OCI-LY1 (cell line): ENCODE measurements around the gene PTPRF.

Experiments
- H2AFZ ChIP-seq: fragments of 200-600 bp; sonication (generic), shearing (Covaris generic); 2 replicates; pipeline ENCODE4 v1.6.0; 2014; ENCODE audit warnings: antibody characterized with exemption, mild to moderate bottlenecking, low read length
- H3F3A ChIP-seq: fragments of 200-600 bp; sonication (generic), shearing (Covaris generic); 2 replicates; pipeline ENCODE4 v1.6.0; 2014; ENCODE audit warnings: mild to moderate bottlenecking, antibody characterized with exemption, low read length, moderate library complexity; ENCODE audit not compliant: insufficient read depth
- H3K27ac ChIP-seq: fragments of 200-600 bp; sonication (generic); 2 replicates; pipeline ENCODE4 v1.5.1; 2014; ENCODE audit warnings: low read length, mixed run types, mild to moderate bottlenecking, low read depth; ENCODE audit not compliant: poor library complexity, severe bottlenecking
- H3K27me3 ChIP-seq: fragments of 200-600 bp; sonication (generic); 2 replicates; pipeline ENCODE4 v1.6.0; 2014; ENCODE audit warnings: antibody characterized with exemption, mild to moderate bottlenecking, low read length, moderate library complexity; ENCODE audit not compliant: insufficient read depth
- H3K36me3 ChIP-seq: fragments of 200-600 bp; sonication (generic); 2 replicates; pipeline ENCODE4 v1.6.1; 2014; ENCODE audit warnings: mild to moderate bottlenecking, antibody characterized with exemption, low read length, moderate library complexity, mixed read lengths; ENCODE audit not compliant: insufficient read depth
- H3K4me1 ChIP-seq: fragments of 200-600 bp; sonication (generic); 2 replicates; pipeline ENCODE4 v1.5.1; 2014; ENCODE audit warnings: mild to moderate bottlenecking, low read length, moderate library complexity; ENCODE audit not compliant: insufficient read depth, severe bottlenecking
- H3K4me2 ChIP-seq: fragments of 200-600 bp; sonication (generic), shearing (Covaris generic); 2 replicates; pipeline ENCODE4 v1.6.1; 2014; ENCODE audit warnings: low read length
- H3K4me3 ChIP-seq: fragments of 200-600 bp; sonication (generic); 2 replicates; pipeline ENCODE4 v1.5.1; 2014; ENCODE audit warnings: low read length, low read depth, mild to moderate bottlenecking, mixed read lengths; ENCODE audit not compliant: poor library complexity, severe bottlenecking
- H3K79me2 ChIP-seq: fragments of 200-600 bp; shearing (Covaris generic); 2 replicates; pipeline ENCODE4 v1.6.1; 2016; ENCODE audit warnings: mixed run types, low read length, mixed read lengths; ENCODE audit not compliant: insufficient read depth
- H3K9ac ChIP-seq: fragments of 200-600 bp; sonication (generic), shearing (Covaris generic); 2 replicates; pipeline ENCODE4 v1.6.1; 2014; ENCODE audit warnings: mild to moderate bottlenecking, low read length, mixed read lengths
- H3K9me2 ChIP-seq: fragments of 200-600 bp; sonication (generic), shearing (Covaris generic); 2 replicates; pipeline ENCODE4 v1.6.1; 2014; ENCODE audit warnings: low read depth, mild to moderate bottlenecking, low read length, mixed read lengths
- H3K9me3 ChIP-seq: fragments of 200-600 bp; shearing (Covaris generic); 2 replicates; pipeline ENCODE4 v1.6.1; 2014; ENCODE audit warnings: low read length, mixed read lengths
- H4K20me1 ChIP-seq: fragments of 200-600 bp; sonication (generic), shearing (Covaris generic); 2 replicates; pipeline ENCODE4 v1.6.0; 2016; ENCODE audit warnings: mild to moderate bottlenecking, low read length; ENCODE audit not compliant: insufficient read depth
- EZH2 ChIP-seq: fragments of 200-600 bp; sonication (generic), shearing (Covaris generic); IDR thresholded peaks from 2 replicates; pipeline ENCODE4 v1.8.0; 2017; ENCODE audit warnings: borderline replicate concordance, mixed run types, mild to moderate bottlenecking, antibody characterized with exemption, low read length, moderate library complexity, mixed read lengths
- TF ChIP-seq, protein P1 (sequence below): fragments of 200-600 bp; sonication (generic), shearing (Covaris generic); IDR thresholded peaks from 2 replicates; pipeline ENCODE4 v1.5.1; 2017; ENCODE audit warnings: mild to moderate bottlenecking, antibody characterized with exemption, low read length, moderate library complexity, mixed read lengths

The PTPRF gene

GRCh38 chr1:43580039-43580438 is 49.4 kb downstream of the PTPRF start:
- no peak overlapping the region for H3K4me3 ChIP-seq
- no peak overlapping the region for H3K9ac ChIP-seq
- H3K27me3 ChIP-seq, result peaks cover 4% of the 10 kb centered on the region; the same call in 1 of the 2 replicates
- H3K4me1 ChIP-seq, result no peaks in the 10 kb centered on the region
- H2AFZ ChIP-seq, result no peak overlapping the region
- no peaks in the 10 kb centered on the region for H3K9me3 ChIP-seq
- H4K20me1 ChIP-seq, result no peaks in the 10 kb centered on the region
- H3F3A ChIP-seq, result no peaks in the 10 kb centered on the region
- no peaks in the 10 kb centered on the region for H3K9me2 ChIP-seq
- no peak overlapping the region for H3K27ac ChIP-seq
- H3K79me2 ChIP-seq, result no peaks in the 10 kb centered on the region
- no peak overlapping the region for H3K4me2 ChIP-seq
- no peaks in the 10 kb centered on the region; the same call in 1 of the 2 replicates for H3K36me3 ChIP-seq
- TF ChIP-seq, protein P1, sequence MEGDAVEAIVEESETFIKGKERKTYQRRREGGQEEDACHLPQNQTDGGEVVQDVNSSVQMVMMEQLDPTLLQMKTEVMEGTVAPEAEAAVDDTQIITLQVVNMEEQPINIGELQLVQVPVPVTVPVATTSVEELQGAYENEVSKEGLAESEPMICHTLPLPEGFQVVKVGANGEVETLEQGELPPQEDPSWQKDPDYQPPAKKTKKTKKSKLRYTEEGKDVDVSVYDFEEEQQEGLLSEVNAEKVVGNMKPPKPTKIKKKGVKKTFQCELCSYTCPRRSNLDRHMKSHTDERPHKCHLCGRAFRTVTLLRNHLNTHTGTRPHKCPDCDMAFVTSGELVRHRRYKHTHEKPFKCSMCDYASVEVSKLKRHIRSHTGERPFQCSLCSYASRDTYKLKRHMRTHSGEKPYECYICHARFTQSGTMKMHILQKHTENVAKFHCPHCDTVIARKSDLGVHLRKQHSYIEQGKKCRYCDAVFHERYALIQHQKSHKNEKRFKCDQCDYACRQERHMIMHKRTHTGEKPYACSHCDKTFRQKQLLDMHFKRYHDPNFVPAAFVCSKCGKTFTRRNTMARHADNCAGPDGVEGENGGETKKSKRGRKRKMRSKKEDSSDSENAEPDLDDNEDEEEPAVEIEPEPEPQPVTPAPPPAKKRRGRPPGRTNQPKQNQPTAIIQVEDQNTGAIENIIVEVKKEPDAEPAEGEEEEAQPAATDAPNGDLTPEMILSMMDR, result no peak

GRCh38 chr1:43582162-43582566 is 51.5 kb downstream of the PTPRF start:
- no peak overlapping the region for H2AFZ ChIP-seq
- H3K9ac ChIP-seq, result no peak overlapping the region
- no peaks in the 10 kb centered on the region for H3K4me1 ChIP-seq
- H3K27me3 ChIP-seq, result peaks cover 4% of the 10 kb centered on the region; the same call in 1 of the 2 replicates
- H3K4me3 ChIP-seq, result no peak overlapping the region
- no peak overlapping the region for H3K27ac ChIP-seq
- no peaks in the 10 kb centered on the region for H3K79me2 ChIP-seq
- no peaks in the 10 kb centered on the region for H3F3A ChIP-seq
- TF ChIP-seq, protein P1, result no peak
- TF ChIP-seq EZH2, result no peak
- H3K36me3 ChIP-seq, result no peaks in the 10 kb centered on the region; the same call in 1 of the 2 replicates
- no peaks in the 10 kb centered on the region for H3K9me3 ChIP-seq
- no peaks in the 10 kb centered on the region for H3K9me2 ChIP-seq
- no peaks in the 10 kb centered on the region for H4K20me1 ChIP-seq
- no peak overlapping the region for H3K4me2 ChIP-seq

DNA sequence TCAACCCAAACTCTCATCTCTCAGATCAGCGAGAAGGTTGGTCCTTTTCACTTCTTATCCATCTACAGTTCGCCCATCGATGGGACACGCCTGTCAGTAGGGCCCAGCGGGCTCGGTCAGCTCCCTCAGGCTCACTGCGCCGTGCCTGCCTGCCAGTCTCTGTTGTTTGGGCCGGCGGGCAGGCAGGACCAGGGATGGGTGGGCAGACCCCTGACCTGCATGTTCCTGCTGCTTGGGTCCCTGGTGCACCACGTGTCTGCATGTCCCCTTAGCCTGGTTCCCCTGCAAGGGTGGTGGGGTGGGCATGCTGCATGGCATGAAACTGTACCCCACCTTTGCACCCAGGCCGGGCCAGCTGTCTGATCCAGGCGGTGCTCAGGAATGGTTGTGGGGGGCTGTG is 52.4 kb downstream of the PTPRF start:
- peaks cover 4% of the 10 kb centered on the region; the same call in 1 of the 2 replicates for H3K27me3 ChIP-seq
- TF ChIP-seq, protein P1, result no peak
- TF ChIP-seq EZH2, result no peak
- no peak overlapping the region for H2AFZ ChIP-seq
- no peaks in the 10 kb centered on the region for H3K9me3 ChIP-seq
- no peaks in the 10 kb centered on the region for H4K20me1 ChIP-seq
- no peak overlapping the region for H3K4me3 ChIP-seq
- H3K9me2 ChIP-seq, result no peaks in the 10 kb centered on the region
- H3F3A ChIP-seq, result no peaks in the 10 kb centered on the region
- no peak overlapping the region for H3K27ac ChIP-seq
- no peak overlapping the region for H3K9ac ChIP-seq
- H3K79me2 ChIP-seq, result no peaks in the 10 kb centered on the region
- no peaks in the 10 kb centered on the region; the same call in 1 of the 2 replicates for H3K36me3 ChIP-seq
- H3K4me2 ChIP-seq, result no peak overlapping the region
- no peaks in the 10 kb centered on the region for H3K4me1 ChIP-seq
